DND-41 (cell line): ENCODE results near the gene ZNF705A.
"Not testable (repeated sequence)": the region's sequence is repeated elsewhere in the genome, so short reads cannot be mapped to it uniquely, and the experiment has no call there.

ENCODE experiments used
- CTCF ChIP-seq: IDR thresholded peaks from 2 replicates; pipeline ENCODE4 v1.5.1; 2012; ENCODE audit warnings: borderline replicate concordance, low read length, moderate library complexity, mild to moderate bottlenecking; ENCODE audit not compliant: poor library complexity, severe bottlenecking; ENCODE audit errors: extremely low read depth
- EZH2 ChIP-seq: IDR thresholded peaks from 3 replicates; pipeline ENCODE4 v1.6.1; 2012; ENCODE audit warnings: borderline replicate concordance, low read depth, mild to moderate bottlenecking, moderate library complexity, low read length, inconsistent platforms; ENCODE audit not compliant: severe bottlenecking

GRCh38 chr12:8141647-8142046, 15.2 kb upstream of the ZNF705A start:
- TF ChIP-seq CTCF, EZH2: not testable (repeated sequence)
